Ecto neural progenitor cell (in vitro differentiated cells): Measurements from ENCODE around the gene TSTD2.
"Not testable (repeated sequence)": the region's sequence is repeated elsewhere in the genome, so short reads cannot be mapped to it uniquely, and the experiment has no call there.

Experiments used
- DNase-seq: peaks from one replicate; pipeline ENCODE4 v3.0.0-alpha.2; 2018; ENCODE audit warnings: low spot score

The TSTD2 gene

DNA sequence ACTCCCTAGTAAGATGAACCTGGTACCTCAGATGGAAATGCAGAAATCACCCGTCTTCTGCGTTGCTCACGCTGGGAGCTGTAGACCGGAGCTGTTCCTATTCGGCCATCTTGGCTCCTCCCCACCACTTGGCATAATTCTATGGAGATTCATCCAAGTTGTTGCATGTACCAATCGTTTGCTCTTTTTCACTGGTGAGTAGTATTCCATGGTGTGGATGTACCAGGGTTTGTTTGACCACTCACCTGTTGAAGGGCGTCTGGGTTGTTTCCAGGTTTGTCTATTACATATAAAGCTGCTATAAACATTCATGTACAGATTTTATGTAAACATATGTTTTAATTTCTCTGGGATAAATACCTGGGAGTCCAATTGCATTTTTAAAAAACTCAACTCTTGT is 46.3 kb downstream of the TSTD2 start:
- not testable (repeated sequence) for DNase-seq

DNA sequence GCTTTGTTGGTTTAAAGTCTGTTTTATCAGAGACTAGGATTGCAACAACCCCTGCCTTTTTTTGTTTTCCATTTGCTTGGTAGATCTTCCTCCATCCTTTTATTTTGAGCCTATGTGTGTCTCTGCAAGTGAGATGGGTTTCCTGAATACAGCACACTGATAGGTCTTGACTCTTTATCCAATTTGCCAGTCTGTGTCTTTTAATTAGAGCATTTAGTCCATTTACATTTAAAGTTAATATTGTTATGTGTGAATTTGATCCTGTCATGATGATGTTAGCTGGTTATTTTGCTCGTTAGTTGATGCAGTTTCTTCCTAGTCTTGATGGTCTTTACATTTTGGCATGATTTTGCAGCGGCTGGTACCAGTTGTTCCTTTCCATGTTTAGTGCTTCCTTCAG is 48.4 kb downstream of the TSTD2 start:
- DNase-seq, result not testable (repeated sequence)

DNA sequence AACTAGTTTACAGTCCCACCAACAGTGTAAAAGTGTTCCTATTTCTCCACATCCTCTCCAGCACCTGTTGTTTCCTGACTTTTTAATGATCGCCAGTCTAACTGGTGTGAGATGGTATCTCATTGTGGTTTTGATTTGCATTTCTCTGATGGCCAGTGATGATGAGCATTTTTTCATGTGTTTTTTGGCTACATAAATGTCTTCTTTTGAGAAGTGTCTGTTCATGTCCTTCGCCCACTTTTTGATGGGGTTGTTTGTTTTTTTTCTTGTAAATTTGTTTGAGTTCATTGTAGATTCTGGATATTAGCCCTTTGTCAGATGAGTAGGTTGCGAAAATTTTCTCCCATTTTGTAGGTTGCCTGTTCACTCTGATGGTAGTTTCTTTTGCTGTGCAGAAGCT is 51.6 kb downstream of the TSTD2 start:
- DNase-seq, result not testable (repeated sequence)

DNA sequence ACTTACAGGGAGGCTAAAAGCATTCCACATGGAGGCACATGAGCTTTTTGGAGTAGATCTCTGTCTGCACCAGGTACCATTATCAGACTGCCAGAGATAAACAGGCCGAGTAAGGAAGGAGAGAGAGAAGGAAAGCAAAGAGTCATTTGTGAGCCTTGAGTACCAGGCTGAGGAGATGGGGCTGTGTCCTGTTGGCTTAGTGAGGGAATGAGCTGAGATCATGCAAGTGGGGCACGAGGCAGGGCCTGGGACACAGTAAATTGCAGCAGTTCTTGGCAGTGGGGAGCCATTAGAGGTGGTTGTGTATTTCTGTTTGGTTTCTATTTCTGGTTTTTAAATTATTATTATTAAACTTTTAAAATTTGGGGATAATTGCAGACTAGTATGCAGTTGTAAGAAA is 53.3 kb downstream of the TSTD2 start:
- DNase-seq, result no peak

DNA sequence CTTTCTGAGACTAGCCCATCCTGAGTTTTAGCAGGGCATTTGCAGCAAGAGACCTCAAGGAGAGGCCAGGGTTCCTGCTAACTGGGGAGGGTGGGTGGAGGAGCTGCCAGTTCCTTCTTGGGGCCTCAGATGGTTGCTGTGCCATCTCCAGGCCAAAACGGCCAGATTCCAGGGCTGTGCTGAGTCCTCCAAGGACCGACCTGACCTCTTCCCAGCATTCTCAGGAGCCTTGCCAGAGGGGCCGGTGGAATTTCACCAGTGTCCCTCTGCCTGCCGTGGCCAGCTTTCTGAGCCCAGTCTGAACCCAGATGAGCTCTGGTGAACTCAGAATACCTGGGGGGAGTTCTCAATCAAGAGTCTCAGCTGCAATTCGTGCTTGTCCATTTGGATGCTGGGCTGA is 54.3 kb downstream of the TSTD2 start:
- DNase-seq, result no peak

DNA sequence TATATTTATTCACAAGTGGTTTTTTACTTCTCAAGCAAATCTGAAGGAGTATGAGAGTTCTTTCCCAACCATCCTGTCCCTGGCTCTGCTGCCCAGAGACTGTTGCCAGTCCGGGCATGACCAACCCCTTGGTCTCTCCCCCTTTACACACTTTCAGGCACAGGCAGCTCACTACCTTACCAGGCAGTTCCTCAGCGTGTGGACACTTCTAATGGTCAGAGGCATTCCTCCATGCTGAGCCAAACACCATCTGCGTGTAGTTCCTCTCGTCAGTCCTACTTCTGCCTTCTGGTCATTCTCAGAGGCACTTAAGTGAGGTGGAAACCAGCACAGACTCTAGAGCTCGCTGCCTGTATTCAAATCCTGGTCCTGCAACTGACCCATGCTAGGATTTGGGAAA is 56.1 kb downstream of the TSTD2 start:
- no peak for DNase-seq

DNA sequence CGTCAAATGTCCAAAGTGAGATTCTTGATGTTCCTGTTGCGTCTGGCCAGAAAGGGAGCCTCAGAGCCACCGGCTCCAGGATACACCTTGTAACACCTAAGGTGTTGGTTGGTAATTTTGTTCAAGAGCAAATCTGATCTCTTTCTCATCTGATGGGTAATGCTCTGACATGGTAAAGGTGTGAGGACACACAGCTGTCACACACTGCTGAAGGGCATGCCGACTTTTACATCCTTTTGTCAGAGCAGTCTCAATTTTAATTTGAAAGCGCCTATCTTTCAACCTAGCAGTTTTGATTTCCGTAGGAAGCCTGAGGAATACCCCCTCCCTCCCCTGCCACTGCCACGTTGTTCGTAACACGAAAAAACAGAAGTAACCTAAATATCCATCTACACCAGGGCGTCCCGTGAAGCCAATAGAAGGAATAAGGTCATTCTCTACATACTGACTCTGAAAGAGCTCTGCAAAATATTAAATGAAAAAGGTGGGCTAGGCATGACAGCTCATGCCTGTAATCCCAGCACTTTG is 57.4 kb downstream of the TSTD2 start:
- DNase-seq, result no peak

DNA sequence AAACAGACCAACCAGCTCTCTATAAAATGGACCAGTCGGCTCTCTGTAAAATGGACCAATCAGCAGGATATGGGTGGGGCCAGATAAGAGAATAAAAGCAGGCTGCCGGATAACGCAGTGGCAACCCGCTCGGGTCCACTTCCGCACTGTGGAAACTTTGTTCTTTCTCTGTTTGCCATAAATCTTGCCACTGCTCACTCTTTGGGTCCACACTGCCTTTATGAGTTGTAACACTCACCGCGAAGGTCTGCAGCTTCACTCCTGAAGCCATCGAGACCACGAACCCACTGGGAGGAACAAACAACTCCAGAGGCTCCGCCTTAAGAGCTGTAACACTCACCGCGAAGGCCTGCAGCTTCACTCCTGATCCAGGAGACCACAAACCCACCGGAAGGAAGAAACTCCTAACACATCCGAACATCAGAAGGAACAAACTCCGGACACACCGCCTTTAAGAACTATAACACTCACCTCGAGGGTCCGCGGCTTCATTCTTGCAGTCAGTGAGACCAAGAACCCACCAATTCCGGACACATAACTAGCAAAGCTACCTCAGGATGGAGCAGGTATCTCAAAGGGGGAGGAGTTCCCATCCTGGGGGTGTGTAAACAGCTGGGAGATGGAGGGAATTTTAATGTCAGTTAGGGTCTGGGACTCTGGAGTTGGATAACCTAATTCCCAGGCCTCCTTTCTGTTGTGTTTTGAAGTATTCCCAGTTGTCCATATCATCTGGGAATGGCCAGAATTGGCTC is 58.1 kb downstream of the TSTD2 start:
- DNase-seq, result not testable (repeated sequence)

DNA sequence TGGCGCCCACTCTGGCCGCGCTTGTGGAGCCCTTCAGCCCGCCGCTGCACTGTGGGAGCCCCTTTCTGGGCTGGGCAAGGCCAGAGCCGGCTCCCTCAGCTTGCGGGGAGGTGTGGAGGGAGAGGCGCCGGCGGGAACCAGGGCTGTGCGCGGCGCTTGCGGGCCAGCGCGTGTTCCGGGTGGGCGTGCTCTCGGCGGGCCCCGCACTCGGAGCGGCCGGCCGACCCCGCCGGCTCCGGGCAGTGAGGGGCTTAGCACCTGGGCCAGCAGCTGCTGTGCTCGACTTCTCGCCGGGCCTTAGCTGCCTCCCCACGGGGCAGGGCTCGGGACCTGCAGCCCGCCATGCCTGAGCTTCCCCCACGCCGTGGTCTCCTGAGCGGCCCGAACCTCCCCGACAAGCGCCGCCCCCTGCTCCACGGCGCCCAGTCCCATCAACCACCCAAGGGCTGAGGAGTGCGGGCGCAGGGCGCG is 59.0 kb downstream of the TSTD2 start:
- DNase-seq, result not testable (repeated sequence)

DNA sequence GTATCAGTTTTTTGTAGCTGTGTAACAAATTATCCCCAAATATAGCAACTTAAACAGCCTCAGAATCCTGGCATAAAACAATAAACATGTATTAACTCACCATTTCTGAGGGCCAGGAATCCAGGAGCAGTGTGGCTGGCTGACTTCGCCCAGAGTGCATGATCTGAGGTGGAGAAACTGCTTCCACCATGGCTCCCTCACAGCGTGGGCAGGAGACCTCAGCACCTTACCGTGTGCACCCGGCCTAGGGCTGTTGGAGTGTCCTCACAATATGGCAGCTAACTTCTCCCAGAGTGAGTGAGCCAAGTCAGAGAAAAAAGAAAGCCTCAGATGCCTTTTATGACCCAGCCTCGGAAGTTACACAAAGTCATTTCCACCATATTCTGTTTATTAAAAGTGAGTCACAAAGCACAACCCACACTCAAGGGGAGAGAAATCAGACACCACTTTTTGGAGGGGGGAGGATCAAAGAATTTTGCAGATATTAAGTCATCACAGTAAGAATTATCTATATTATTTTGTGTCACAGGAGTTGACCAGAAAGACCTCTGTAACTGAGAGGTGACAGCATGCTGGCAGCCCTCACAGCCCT is 59.6 kb downstream of the TSTD2 start:
- peak; percentile 23 for DNase-seq

DNA sequence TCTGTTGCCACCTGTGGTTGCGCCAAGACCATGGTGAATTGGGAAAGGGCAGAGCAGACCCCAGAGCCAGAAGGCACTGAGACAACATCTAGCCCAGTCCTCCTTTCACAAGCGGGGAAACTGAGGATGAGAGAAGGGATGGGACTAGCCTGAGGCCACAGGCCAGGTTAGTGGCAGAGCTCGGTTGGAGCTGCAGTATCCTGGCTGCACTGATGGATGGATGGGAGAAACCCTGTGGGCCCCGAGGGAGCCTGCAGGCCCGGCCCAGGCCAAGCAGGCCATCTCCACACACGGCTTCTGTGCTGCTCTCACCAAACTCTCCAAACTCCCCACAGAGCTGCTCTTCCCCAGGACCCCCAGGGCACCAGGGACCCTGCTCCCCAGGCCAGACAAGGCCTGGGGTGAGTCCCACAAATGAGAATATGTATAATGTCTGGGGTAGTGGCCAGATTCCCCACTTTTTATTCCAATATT is 60.2 kb downstream of the TSTD2 start:
- peak; percentile 29 for DNase-seq

DNA sequence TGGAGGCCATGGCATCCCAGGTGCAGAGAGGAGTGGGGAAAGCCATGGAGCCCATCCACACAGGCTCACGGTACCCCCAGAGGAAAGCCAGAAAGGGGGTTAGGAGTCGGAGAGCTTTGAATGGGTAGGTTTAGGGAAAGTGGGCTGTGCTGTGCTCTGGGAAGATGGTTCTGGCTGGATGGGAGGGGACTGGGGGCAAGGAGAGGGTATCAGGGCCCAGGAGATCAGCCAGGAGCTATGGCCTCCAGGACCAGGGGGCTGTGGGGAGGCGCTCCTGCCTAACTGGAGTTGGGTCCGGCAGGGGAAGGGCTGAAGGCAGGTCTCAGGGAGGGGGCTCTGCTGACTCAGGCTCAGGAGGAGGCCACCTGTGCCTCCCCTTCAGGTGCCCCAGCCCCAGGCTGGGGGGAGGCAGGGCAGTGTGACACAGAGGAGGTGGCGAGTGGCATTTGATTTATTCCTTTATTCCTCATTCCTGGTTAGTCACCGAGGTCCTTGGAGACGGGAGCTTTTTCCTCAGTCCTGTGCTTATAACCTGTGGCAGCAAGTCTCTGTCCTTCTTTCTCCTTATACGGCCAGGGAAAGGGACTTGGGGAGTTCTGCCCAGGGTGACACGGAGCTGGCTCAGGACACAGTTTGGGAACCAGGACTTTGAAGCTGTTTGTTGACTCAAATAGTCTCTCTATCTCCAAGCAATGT is 60.8 kb downstream of the TSTD2 start:
- peak; percentile 24 for DNase-seq

DNA sequence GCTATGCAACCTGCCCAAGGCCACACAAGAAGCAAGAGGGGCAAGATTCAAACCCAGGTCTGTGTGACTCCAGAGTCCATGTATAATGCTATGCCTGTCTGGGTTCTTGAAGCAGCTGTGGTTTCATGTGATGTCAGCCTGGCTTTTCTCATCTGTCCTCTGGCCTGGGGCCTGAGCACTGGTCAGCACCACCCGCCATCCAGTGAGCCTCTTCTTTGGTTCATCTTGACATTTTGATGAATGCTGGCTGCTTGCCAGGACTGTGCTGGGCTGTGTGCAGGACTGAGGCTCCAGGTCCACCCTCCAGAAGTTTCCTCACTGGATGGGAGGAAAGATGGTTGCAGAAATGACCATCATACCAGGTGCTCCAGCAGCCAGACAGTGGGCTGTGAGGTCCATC is 61.5 kb downstream of the TSTD2 start:
- DNase-seq, result no peak

DNA sequence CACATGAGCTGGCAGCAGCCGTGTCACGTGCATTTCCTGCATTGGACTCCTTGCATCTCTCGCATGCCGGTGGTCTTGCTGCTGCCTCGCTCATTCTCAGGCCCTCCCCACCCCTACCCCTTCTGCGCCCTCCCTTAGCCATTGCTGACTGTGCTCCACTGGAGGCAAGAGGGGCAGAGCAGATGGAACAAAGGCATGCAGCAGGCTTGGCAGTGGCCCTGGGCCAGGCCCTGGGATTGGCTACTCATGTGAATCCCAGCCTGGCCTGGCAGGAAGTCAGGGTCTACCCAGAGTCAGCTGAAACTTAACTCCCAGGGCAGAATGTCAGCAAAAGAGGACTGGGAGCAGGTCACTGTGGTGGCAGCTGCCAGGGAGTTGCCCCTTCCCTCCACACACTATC is 62.3 kb downstream of the TSTD2 start:
- peak; percentile 38 for DNase-seq

DNA sequence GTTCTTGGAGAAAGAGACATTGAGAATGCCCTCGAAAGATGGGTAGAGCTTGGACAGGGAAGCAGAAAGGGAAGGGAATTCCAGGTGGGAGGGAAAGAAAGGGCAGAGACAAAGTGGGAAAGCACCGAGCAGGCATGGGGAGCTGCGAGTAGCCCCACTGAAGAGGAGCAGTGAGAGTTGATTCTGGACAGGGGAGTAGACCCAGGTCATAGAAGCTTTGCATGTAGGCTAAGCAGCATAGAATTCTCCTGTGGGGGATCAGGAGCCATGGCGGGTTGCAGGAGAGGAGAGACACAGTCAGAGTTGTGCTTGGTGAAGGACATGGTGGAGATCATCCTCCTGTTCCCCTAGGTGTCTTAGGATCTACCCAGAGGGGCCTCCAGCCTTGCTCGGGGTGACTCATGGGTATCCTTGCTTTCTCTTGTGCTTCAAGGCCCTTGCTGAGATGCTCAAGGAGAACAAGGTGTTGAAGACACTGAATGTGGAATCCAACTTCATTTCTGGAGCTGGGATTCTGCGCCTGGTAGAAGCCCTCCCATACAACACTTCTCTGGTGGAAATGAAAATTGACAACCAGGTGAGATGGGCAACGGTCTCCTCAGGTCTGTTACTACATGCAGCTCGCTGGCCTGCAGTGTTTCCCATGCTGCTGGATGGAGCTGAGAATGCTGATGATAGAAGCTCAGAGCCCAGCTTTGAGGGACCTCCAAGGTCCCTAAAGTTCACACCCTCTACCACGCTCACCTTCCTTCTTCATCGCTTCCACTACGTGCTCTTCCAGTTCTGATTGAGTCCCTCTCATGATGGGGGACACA is 64.5 kb downstream of the TSTD2 start:
- DNase-seq, result no peak

DNA sequence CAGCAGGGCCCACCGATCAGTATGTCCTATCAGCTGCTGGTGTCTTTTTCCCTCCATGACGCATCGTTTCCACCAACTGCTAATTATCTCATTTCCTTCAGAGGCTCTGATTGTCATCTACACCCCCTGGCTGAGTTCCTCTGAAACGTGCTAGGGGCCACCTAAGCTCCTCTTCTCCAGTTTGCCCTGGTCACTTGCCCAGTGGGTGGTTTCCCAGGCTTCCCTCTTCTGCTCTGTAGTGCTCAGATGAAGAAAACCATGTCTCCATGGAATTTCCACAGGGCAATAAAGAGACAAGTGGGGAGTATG is 65.3 kb downstream of the TSTD2 start:
- no peak for DNase-seq

DNA sequence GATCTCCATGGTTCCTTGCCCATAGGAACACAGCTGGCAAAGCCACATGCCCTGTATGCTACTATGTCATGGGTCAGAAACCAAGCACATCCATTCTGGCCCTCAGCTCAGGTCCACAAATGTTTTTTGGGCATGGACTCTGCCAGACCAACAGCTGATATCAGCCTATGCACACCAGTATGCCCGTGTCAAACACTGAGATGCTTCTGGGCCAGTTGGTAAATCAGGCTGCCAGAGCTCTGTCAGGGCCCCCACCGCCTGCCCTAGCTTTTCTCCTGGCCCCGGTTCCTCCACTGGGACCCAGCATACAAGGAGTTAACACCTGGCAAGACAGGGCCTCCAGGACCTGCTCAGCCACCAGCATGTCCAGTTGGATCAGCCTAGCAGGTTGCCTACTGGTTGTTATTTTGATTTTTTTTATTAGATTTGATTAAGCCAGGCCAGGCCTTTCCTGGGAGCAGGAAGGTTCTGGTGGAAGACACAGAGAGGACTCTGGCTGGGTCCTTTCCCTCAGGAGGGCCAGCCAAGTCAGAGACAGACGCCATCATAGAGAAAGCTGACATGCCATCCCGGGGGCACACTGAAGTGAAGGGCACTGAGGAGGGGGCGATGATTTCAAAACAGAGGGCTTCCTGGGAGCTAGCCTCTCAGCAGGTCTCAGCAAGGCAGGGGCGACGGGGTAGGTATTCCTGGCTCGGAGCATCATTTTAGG is 65.8 kb downstream of the TSTD2 start:
- no peak for DNase-seq

DNA sequence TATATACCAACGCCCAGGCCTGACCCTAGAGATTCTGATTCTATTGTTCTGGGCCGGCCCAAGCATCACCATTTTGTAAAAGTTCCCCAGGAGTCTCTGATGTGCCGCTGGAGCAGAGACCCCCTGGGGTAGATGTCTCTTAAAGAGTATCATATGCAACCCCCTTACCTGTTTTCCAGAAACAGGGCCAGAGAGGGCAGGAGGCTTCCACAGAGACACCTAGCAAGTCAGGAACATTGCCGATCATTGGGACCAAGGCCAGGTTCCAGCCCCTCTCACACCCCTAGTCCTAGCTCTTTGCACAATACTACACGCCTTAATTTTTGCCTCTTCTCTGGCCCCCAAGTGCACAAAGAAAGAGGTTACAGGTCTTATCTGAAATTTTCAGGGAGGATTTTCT is 67.9 kb downstream of the TSTD2 start:
- DNase-seq, result no peak

DNA sequence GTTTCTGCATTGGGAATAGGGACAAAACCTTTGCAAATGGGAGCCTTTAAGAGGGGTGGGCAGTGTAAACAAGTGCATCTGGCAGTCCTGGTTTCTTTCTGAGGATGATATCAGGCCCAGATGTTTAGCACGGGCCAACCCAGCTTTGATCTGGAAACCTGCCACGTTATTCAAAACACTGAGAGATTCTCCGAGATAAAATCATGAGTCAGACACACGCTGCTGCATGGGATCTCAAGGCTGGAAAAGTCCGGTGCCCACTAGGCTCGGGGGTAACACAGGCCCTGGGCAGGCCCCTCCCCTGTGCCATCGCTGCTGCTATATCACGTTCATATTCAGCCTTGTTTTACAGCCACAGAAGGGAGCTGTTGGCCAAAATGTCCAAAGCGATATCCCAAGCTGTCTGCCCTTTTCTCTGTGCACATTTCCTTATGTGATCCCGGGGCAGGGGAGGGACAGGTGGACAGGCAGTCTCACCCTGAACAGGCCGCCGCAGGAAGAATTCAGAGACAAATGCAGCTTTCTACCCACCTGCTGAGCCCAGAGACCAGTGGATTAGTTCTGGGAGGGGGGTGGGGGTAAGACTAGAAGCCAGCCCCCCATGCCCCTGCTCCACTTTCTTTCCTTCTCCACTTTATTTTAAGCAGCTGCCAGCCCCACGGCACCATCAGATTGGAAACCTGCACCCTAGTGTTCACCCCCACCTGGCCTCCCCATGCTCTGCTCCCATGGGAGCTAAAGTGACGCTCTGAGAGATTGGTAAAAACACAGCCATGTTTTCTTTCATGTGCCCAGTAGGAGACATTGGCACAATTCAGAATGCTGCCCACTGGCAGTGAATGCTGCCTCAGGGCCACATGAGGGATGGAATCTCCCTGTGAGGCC is 68.6 kb downstream of the TSTD2 start:
- peak; percentile 32 for DNase-seq

DNA sequence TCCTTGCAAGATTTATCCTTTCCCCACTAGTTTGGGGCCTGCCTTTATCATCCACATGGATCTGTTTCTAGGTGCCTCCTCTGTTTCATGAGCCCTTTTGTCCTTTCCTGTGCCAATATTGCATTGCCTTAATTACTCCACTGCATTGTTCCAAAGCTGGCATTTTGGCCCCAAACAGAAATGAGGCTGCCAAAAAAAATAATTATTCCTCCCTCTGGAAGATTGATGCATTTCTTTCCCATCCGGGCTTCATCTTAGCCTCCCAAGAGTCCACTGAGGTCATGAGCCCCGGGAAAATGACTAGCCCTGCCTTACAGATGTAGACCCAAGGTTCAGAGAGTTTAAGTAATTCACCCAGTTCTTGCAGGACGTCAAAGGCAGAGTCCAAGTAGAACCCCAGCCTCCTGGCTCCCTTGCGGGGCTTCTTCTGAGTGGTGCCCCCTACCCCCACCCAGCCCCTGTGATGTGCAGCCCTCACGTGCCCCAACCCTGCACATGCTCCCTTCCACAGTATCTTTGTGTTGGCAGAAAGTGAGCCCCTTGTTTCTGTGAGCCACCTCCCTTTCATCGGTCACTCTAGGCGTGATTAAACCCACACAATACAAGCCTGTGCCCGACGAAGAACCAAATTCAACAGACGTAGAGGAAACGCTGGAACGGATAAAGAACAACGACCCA is 69.6 kb downstream of the TSTD2 start:
- no peak for DNase-seq
